DLD1 (cell line): ENCODE results near the gene MEGF8.

Experiments used
- in situ Hi-C: cut with HindIII; loops from 2 replicates; pipeline ENCODE4 v1.10.0; 2017; ENCODE audit warnings: low sequenced_read_pairs

MEGF8 gene

DNA sequence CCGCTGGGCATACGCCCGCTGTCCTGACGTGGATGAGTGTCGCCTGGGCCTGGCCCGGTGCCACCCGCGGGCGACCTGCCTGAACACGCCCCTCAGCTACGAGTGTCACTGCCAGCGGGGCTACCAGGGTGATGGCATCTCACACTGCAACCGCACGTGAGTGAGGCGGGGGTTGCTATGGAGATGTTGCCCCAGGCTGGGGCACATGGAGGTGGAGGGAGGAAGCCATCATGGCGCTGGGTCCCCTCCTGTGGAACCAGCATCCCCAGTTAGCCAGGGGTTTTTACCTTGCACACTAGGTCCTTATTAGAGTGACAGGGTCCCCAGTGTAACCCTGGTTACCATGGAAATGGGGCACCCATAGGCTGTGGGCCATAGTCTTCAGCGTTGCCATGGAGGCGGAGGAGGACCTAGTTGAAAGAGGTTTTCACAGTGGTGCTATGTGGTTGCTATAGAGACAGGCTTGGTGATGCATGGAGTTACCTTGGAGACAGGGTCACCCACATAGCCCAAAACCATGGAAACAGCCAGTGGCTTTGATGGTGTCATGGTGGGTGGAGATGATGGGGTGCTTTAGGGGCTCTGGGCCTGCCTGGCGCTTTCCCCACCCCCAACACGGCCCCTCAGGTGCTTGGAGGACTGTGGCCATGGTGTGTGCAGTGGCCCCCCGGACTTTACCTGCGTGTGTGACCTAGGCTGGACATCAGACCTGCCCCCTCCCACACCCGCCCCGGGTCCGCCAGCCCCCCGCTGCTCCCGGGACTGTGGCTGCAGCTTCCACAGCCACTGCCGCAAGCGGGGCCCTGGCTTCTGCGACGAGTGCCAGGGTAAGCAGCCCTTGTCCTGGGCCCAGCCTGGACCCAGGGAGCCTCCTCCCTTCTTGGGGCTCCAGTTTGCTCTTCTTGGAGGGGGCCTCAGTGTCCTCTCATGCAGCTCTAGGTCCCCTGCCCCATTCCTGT is 27.1 kb downstream of the MEGF8 start:
- in situ Hi-C loops: no loop called here

DNA sequence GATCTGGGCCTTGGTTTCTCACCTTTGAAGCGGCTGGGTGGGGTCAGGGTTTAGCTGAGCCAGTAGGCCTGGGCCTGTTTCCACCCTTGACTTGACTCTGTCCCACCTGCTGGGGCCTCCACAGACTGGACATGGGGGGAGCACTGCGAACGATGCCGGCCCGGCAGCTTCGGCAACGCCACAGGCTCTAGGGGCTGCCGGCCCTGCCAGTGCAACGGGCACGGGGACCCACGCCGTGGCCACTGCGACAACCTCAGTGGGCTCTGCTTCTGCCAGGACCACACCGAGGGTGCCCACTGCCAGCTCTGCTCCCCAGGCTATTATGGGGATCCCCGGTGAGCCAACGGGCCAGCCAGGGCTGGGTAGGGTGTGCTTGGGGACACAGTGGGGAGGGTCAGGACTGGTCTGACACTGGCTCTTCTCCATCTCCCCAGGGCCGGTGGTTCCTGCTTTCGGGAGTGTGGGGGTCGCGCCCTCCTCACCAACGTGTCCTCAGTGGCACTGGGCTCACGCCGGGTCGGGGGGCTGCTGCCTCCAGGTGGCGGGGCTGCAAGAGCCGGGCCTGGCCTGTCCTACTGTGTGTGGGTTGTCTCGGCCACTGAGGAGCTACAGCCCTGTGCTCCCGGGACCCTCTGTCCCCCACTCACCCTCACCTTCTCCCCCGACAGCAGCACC is 28.0 kb downstream of the MEGF8 start:
- in situ Hi-C loops: no loop called here

- in situ Hi-C loops: no loop called here
These were observed 30.5 kb downstream of the MEGF8 start for GRCh38 chr19:42355896-42356295.

- in situ Hi-C loops: no loop called here
These were observed 31.3 kb downstream of the MEGF8 start for GRCh38 chr19:42356686-42357085.

- in situ Hi-C loops: no loop called here
These were observed 31.9 kb downstream of the MEGF8 start for GRCh38 chr19:42357290-42357689.

DNA sequence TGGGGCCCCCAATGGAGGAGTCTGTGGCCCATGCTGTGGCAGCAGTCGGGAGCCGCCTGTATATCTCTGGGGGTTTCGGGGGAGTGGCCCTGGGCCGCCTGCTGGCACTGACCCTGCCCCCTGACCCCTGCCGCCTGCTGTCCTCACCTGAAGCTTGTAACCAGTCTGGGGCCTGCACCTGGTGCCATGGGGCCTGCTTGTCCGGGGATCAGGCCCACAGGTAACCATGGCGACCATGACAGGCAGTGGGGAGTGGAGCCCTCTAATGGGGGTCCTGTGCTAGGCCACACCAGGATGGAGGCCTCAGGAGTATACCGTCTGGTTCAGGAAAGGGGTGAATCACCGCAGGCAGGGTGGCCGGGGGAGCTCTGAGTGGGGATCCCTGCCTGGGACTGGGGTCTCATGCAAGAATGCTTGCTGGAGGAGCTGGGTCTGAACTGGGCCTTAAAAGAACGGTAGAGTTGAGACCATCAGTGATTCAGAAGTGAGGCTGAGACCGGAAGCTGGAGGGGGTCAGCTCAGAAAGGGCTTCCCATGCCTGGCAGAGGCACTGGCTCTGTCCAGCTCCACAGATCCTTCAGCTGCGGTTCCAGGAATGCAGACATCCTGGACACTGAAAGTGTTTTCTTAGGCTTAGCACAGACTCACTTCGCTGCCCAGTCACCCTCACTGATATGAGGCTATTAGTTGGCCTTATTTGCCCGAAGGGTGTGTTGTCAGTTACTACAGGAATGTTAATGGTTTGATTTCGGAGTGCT is 35.5 kb downstream of the MEGF8 start:
- in situ Hi-C loops: no loop called here

GRCh38 chr19:42361545-42361910 is 36.1 kb downstream of the MEGF8 start:
- in situ Hi-C loops: no loop called here

- in situ Hi-C loops: no loop called here
These were observed 36.9 kb downstream of the MEGF8 start for GRCh38 chr19:42362342-42362741.

DNA sequence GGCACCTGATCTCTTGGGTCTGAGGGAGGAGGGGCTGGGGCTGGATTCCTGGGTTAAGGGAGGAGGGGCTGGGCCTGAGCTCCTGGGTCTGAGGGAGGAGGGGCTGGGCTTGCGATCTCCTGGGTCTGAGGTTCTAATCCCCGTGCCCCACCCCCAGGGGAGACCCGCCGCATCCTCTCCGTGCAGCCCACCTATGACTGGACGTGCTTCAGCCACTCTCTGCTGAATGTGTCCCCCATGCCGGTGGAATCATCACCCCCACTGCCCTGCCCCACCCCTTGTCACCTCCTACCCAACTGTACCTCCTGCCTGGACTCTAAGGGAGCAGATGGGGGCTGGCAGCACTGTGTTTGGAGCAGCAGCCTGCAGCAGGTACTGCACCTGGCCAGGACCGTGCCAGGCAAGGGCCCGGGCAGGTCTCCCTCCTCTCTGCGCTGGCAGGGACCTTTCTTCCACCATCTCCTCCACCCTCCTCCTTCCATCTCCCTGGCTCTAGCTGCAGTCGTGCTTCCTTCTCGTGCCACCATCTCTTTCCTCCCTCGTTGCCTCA is 37.5 kb downstream of the MEGF8 start:
- in situ Hi-C loops: no loop called here

- in situ Hi-C loops: no loop called here
These were observed 38.3 kb downstream of the MEGF8 start for GRCh38 chr19:42363614-42364346.

DNA sequence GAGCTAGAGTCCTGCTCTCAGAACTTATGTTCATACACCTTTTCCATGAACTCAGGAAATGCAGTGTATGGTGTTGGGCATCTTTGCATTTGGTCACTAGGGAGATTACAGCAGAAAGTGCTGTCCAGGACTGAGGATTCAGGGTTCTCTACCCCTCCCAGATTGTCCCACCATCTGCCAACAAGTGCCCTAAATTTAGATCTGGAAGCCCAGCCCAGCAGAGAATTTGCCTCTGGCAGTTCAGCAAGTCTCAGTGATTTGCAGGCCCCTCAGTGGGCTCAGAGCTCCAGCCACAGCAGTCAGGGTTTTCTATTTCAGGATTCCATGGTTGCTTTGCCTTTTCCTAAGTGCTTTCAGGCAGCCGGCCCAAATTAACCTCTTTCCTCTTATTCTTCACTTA is 41.2 kb downstream of the MEGF8 start:
- in situ Hi-C loops: no loop called here

DNA sequence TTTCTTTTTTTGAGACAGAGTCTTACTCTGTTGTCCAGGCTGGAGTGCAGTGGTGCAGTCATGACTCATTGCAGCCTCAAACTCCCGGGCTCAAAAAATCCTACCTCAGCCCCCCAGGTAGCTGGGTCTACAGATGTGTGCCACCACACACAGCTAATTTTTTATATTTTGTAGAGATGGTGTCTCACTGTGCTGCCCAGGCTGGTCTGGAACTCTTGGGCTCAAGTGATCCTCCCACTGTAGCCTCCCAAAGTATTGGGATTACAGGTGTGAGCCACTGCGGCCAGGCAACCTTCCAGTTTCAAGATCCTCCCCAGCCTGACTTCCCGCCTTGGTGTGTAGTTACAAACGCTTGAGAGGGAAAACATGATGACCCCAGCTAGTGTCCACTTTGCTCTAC is 42.5 kb downstream of the MEGF8 start:
- in situ Hi-C loops: no loop called here

- in situ Hi-C loops: no loop called here
These were observed 42.9 kb downstream of the MEGF8 start for GRCh38 chr19:42368360-42368759.

DNA sequence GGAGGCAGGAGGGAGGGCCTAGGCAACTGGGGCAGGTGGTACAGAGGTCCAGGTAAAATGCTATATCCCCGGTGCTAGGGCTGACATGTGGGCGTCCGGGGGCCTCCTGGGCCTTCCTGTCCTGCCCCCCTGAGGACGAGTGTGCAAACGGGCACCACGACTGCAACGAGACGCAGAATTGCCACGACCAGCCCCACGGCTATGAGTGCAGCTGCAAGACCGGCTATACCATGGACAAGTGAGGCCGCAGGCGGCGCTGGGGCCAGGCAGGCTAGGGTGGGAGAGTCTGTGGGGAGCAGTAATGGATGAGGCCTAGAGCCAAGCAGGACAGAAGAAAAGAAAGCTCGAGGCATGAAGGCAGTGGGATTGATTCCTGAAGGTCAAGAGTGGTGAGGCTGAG is 43.3 kb downstream of the MEGF8 start:
- in situ Hi-C loops: no loop called here

DNA sequence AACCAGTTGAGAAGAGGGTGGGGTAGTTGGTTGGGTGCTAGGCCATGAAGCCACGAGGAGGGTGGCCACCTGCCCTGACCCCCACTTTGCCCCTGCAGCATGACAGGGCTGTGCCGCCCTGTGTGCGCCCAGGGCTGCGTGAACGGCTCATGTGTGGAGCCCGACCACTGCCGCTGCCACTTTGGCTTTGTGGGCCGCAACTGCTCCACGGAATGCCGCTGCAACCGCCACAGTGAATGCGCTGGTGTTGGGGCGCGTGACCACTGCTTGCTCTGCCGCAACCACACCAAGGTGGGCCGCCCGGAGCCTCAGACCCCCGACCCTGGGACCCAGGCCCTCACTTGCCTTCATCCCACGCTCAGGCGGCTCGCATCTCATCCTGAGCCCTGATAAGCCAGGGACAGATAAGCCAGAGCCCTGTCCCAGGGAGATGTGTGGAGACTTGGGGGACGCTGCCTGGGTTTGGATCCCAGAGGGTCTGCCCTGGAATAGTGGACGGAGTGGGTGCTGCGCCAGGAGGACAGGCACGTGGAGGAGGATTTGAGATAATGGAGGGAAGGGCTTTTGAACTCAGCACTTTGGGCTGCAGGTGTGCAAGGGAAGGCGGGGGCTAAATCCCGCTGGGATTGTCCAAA is 44.1 kb downstream of the MEGF8 start:
- in situ Hi-C loops: no loop called here

DNA sequence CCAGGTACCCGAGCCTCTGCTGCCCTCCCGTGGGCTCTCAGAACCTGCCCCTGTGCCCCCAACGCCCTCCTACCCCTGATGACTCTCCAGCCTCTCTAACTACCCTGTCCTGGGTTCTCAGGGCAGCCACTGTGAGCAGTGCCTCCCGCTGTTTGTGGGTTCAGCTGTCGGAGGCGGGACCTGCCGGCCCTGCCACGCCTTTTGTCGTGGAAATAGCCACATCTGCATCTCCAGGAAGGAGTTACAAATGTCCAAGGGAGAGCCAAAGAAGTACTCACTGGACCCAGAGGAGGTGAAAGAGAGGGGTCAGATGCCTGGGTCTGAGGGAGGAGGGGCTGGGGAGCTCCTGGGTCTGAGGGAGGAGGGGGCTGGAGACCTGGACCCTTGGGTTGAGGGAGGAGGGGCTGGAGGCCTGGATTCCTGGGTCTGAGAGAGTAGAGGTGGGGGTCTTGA is 44.7 kb downstream of the MEGF8 start:
- in situ Hi-C loops: no loop called here

- in situ Hi-C loops: no loop called here
These were observed 45.3 kb downstream of the MEGF8 start for GRCh38 chr19:42370626-42371175.

- in situ Hi-C loops: no loop called here
These were observed 49.5 kb downstream of the MEGF8 start for GRCh38 chr19:42374826-42375376.

DNA sequence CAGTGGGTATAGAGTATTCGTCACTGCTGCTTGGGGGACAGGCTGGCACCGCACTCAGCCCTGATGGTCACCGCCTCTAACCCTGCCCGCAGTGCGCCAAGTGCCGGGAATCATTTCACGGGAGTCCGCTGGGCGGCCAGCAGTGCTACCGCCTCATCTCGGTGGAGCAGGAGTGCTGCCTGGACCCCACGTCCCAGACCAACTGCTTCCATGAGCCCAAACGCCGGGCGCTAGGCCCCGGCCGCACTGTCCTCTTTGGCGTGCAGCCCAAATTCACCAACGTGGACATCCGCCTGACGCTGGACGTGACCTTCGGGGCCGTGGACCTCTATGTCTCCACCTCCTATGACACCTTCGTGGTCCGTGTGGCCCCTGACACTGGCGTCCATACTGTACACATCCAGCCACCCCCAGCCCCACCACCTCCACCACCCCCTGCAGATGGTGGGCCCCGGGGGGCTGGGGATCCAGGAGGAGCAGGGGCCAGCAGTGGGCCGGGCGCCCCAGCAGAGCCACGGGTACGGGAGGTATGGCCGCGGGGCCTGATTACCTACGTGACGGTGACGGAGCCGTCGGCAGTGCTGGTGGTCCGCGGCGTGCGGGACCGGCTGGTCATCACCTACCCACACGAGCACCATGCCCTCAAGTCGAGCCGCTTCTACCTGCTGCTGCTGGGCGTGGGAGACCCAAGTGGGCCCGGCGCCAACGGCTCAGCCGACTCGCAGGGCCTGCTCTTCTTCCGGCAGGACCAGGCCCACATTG is 50.2 kb downstream of the MEGF8 start:
- in situ Hi-C loops: no loop called here
